ENCODE results near the gene KPNA5.
A peak's percentile ranks its signal among the peaks of the same experiment; 100 is the strongest.

Gene KPNA5

GRCh38 chr6:116772450-116772849, 91.4 kb downstream of the KPNA5 start:
- DNase-seq (ENCODE audit: extremely low read depth, insufficient read length): no peak
- no peaks in the 10 kb centered on the region for H3K36me3 ChIP-seq (ENCODE audit: control insufficient read depth, insufficient read depth, low read length)
- TF ChIP-seq, protein P1, sequence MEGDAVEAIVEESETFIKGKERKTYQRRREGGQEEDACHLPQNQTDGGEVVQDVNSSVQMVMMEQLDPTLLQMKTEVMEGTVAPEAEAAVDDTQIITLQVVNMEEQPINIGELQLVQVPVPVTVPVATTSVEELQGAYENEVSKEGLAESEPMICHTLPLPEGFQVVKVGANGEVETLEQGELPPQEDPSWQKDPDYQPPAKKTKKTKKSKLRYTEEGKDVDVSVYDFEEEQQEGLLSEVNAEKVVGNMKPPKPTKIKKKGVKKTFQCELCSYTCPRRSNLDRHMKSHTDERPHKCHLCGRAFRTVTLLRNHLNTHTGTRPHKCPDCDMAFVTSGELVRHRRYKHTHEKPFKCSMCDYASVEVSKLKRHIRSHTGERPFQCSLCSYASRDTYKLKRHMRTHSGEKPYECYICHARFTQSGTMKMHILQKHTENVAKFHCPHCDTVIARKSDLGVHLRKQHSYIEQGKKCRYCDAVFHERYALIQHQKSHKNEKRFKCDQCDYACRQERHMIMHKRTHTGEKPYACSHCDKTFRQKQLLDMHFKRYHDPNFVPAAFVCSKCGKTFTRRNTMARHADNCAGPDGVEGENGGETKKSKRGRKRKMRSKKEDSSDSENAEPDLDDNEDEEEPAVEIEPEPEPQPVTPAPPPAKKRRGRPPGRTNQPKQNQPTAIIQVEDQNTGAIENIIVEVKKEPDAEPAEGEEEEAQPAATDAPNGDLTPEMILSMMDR (IDR thresholded peaks at IDR 0.05; ENCODE audit: insufficient read depth, low read length, poor library complexity, severe bottlenecking): no peak
- H3K27me3 ChIP-seq (replicated peaks; ENCODE audit: control insufficient read depth, insufficient read depth, low read length): no peaks in the 10 kb centered on the region
- H3K4me3 ChIP-seq (replicated peaks; ENCODE audit: low read depth, low read length): no peak overlapping the region

DNA sequence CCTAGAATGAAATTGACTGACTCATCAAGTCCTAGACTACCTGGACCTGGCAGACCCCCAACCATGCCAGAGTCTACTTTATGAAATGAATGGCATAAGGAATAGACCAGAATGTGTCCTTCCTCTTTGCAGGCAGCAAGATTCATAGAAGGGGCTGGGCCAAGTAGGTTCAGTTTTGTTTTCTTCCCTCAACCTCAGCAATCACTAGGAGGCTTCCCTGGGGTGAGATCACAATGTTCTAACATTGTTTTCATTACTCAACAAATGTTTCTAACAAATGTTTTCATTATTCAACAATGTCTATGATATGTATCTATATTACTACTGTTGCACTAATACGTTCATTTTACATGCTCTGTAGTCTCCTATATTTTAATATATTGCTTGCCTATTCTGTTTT, 92.9 kb downstream of the KPNA5 start:
- TF ChIP-seq, protein P1 (IDR thresholded peaks at IDR 0.05; ENCODE audit: insufficient read depth, low read length, poor library complexity, severe bottlenecking): no peak
- Histone ChIP-seq H3K36me3 (ENCODE audit: control insufficient read depth, insufficient read depth, low read length) (no peaks in the 10 kb centered on the region), H3K4me3 (replicated peaks; ENCODE audit: low read depth, low read length) (no peak overlapping the region), H3K27me3 (replicated peaks; ENCODE audit: control insufficient read depth, insufficient read depth, low read length) (no peaks in the 10 kb centered on the region)
- no peak for DNase-seq (ENCODE audit: extremely low read depth, insufficient read length)

DNA sequence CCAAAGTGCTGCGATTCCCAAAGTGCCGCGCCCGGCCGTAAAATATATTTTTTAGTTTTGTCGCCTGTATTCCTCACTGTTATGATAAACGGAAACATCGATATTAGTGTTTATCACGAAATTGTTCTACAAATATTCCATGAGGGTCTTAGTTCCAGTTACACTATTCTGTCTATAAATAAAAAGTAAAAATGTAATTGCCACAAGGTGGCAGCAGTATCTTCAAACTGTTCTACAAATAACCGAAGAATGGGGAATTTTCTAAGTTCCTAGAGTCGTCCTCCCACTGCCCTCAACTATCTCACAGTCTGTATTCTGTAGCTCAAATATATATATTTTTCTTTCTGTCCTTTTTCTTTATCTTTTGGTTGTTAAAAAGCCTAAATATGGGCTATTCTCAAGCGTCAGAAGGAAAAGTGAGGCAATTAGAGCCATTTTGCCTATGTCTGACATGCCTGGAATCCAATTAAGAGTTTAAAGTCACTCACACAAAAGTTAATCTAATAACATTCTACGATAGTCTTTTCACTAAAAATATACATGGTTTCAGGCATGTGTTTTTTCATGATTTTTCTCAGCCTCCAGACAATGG, 98.7 kb downstream of the KPNA5 start:
- no peaks in the 10 kb centered on the region for H3K27me3 ChIP-seq (replicated peaks; ENCODE audit: control insufficient read depth, insufficient read depth, low read length)
- H3K4me3 ChIP-seq (replicated peaks; ENCODE audit: low read depth, low read length): no peak overlapping the region
- TF ChIP-seq, protein P1 (IDR thresholded peaks at IDR 0.05; ENCODE audit: insufficient read depth, low read length, poor library complexity, severe bottlenecking): peak; percentile 31
- no peaks in the 10 kb centered on the region for H3K36me3 ChIP-seq (ENCODE audit: control insufficient read depth, insufficient read depth, low read length)
- DNase-seq (ENCODE audit: extremely low read depth, insufficient read length): no peak

GRCh38 chr6:116783852-116784251, 102.8 kb downstream of the KPNA5 start:
- no peak for DNase-seq (ENCODE audit: extremely low read depth, insufficient read length)
- H3K4me3 ChIP-seq (replicated peaks; ENCODE audit: low read depth, low read length): no peak overlapping the region
- H3K27me3 ChIP-seq (replicated peaks; ENCODE audit: control insufficient read depth, insufficient read depth, low read length): no peaks in the 10 kb centered on the region
- no peaks in the 10 kb centered on the region for H3K36me3 ChIP-seq (ENCODE audit: control insufficient read depth, insufficient read depth, low read length)
- TF ChIP-seq, protein P1 (IDR thresholded peaks at IDR 0.05; ENCODE audit: insufficient read depth, low read length, poor library complexity, severe bottlenecking): no peak
